Measurements from ENCODE around the gene CA14. TPM values are rescaled to one million over a fixed set of nuclear protein-coding genes. Genes with fewer than 3 reads are reported as not detected.
A peak's percentile ranks its signal among the peaks of the same experiment; 100 is the strongest.

Gene CA14
- total RNA-seq, 2 experiments from 2014 or later, result not detected

DNA sequence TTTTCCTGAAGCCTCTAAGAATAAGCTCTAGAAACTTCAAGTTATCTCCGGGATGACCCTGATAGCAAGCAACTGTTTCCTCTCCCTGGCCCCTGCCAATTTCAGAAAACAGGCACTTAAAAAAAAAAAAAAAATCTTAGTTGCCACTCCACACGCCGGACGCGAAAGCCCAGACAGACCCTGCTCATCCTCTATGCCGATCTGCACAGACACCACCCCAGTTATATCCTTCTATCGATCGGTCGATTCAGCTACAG is 23.3 kb upstream of the CA14 start:
- no peaks in the 10 kb centered on the region for H3K9me3 ChIP-seq (ENCODE audit: control insufficient read depth in 1 of 2, insufficient read depth in 1 of 2, low read length in 2 of 2)
- H3K4me3 Mint-ChIP-seq, result no peak overlapping the region
- H3K36me3 Mint-ChIP-seq (ENCODE audit: low read depth), result peaks cover 32% of the 10 kb centered on the region
- H3K9me3 Mint-ChIP-seq, result no peaks in the 10 kb centered on the region
- peak overlapping the region; percentile 85 for H3K4me3 ChIP-seq (ENCODE audit: low read length)
- ChIA-PET POLR2A (interaction anchor here (0.6 to 6.6 kb wide), 13 partner anchors 10 to 347 kb away, joined by 3 to 44 read pairs (median 6); partner anchors contain the start of genes APH1A, CIART, OTUD7B and PLEKHO1), CTCF (interaction anchor here (1.2 to 2.8 kb wide), 2 partner anchors 10 to 22 kb away, joined by 3 to 8 read pairs; no protein-coding TSS in a partner anchor)
- ATAC-seq (ENCODE audit: poor library complexity), result no peak
- peaks cover 25% of the 10 kb centered on the region for H3K4me1 ChIP-seq (ENCODE audit: insufficient read depth, low read length)
- H3K27ac Mint-ChIP-seq, result no peak overlapping the region
- DNase-seq, result no peak
- H3K27me3 ChIP-seq (ENCODE audit: control insufficient read depth in 1 of 2, insufficient read depth in 2 of 2, low read length in 2 of 2), result no peaks in the 10 kb centered on the region
- peaks cover 16% of the 10 kb centered on the region for H3K4me1 Mint-ChIP-seq (ENCODE audit: low read depth)
- TF ChIP-seq, protein P1, sequence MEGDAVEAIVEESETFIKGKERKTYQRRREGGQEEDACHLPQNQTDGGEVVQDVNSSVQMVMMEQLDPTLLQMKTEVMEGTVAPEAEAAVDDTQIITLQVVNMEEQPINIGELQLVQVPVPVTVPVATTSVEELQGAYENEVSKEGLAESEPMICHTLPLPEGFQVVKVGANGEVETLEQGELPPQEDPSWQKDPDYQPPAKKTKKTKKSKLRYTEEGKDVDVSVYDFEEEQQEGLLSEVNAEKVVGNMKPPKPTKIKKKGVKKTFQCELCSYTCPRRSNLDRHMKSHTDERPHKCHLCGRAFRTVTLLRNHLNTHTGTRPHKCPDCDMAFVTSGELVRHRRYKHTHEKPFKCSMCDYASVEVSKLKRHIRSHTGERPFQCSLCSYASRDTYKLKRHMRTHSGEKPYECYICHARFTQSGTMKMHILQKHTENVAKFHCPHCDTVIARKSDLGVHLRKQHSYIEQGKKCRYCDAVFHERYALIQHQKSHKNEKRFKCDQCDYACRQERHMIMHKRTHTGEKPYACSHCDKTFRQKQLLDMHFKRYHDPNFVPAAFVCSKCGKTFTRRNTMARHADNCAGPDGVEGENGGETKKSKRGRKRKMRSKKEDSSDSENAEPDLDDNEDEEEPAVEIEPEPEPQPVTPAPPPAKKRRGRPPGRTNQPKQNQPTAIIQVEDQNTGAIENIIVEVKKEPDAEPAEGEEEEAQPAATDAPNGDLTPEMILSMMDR (IDR thresholded peaks at IDR 0.05), result no peak
- peaks cover 10% of the 10 kb centered on the region for H3K36me3 ChIP-seq (ENCODE audit: insufficient read depth, low read length)
- H3K27ac ChIP-seq (ENCODE audit: low read depth in 1 of 2, low read length in 2 of 2), result peak overlapping the region; percentile 96 to 99
- intact Hi-C loops (cut with DNase I, micrococcal nuclease), result loop anchor here in 1 of 2 experiments (1.0 kb wide), 1 partner anchor 21 kb away; no protein-coding TSS in a partner anchor
- H3K27me3 Mint-ChIP-seq, result no peaks in the 10 kb centered on the region

DNA sequence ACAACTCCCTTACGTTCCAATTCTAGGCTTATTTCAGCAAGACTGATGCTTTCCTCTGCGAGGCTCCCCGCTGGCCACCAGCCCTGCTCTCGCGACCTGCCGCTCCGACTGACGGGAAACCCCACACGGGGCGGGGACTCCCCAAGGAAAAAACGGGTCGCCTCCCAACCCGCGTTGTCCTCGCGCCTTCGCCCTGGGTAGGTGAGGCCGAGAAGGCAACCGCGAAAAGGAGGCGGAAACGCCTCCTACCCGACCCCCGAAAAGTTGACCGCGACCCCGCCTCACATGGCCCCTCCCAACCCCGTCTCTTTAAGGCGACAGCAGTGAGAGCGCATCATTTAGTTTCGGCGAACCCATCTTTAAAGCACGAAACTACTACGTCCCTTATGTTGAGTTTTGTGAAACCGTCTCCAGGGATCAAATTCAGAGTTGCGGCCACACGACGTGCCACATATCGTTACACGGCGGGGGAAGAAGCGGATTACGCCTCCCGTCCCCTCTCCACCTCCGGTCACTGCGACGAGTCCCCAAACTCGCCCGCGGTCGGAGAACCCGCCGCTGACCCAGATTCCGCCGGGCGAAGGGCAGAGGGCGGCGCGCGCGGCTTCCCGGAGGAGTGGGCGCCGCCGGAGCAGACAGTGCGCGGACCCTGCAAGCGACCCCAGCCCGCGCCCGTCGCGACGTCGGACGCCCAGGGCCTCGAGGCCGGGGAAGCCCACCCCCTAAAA is 22.8 kb upstream of the CA14 start:
- Histone ChIP-seq H3K9me3 (ENCODE audit: control insufficient read depth in 1 of 2, insufficient read depth in 1 of 2, low read length in 2 of 2) (no peaks in the 10 kb centered on the region), H3K27ac (ENCODE audit: low read depth in 1 of 2, low read length in 2 of 2) (peak overlapping the region; percentile 96 to 99), H3K4me3 (ENCODE audit: low read length) (peak overlapping the region; percentile 85), H3K36me3 (ENCODE audit: insufficient read depth, low read length) (peaks cover 10% of the 10 kb centered on the region), H3K27me3 (ENCODE audit: control insufficient read depth in 1 of 2, insufficient read depth in 2 of 2, low read length in 2 of 2) (no peaks in the 10 kb centered on the region), H3K4me1 (ENCODE audit: insufficient read depth, low read length) (peaks cover 25% of the 10 kb centered on the region)
- no peaks in the 10 kb centered on the region for H3K27me3 Mint-ChIP-seq
- H3K4me3 Mint-ChIP-seq, result no peak overlapping the region
- H3K4me1 Mint-ChIP-seq (ENCODE audit: low read depth), result peaks cover 16% of the 10 kb centered on the region
- intact Hi-C loops (cut with DNase I, micrococcal nuclease), result loop anchor here (1.0 to 5.0 kb wide), 3 partner anchors 21 to 128 kb away; partner anchors contain the start of genes CIART (in 2 of the 2) and RPRD2 (in 1 of the 2)
- TF ChIP-seq, protein P1 (IDR thresholded peaks at IDR 0.05), result no peak
- H3K9me3 Mint-ChIP-seq, result no peaks in the 10 kb centered on the region
- ChIA-PET CTCF (interaction anchor here (2.8 kb wide), 1 partner anchor 21 kb away, joined by 8 read pairs; no protein-coding TSS in a partner anchor), POLR2A (interaction anchor here (0.6 to 6.6 kb wide), 20 partner anchors 11 to 462 kb away, joined by 3 to 44 read pairs (median 5); partner anchors contain the start of genes APH1A, GOLPH3L, PLEKHO1 and RPRD2)
- H3K27ac Mint-ChIP-seq, result no peak overlapping the region
- ATAC-seq (ENCODE audit: poor library complexity) (peak; percentile 31), DNase-seq (peak; percentile 69 to 96 (median 79))
- H3K36me3 Mint-ChIP-seq (ENCODE audit: low read depth), result peaks cover 31% of the 10 kb centered on the region

DNA sequence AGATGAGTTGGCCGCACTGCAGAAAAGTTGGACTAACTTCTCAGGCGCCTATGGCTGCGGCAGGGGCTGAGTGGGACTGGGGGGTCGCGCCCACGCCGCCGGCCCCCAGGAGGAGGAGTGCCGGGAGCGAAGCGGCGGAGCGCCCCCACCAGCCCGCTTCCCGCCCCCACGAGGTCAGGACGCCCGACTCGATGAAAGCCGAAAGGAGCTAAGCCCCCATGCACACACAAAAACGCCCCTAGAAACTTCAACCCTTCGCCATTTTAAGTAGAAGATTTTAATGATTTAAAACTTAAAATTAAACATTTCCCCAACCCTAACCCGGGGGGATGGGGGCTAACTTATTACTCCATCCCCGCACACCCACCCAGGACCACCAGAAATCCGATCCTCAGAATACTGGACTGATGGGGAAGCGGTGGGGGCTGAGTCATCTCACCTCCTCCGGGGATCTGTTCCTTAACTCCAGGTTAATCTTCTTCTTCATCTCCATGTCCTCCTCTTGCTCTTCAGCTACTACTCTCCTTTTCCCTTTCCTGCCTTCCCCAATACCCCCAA is 22.2 kb upstream of the CA14 start:
- peaks cover 6% of the 10 kb centered on the region for H3K36me3 ChIP-seq (ENCODE audit: insufficient read depth, low read length)
- peaks cover 25% of the 10 kb centered on the region for H3K4me1 ChIP-seq (ENCODE audit: insufficient read depth, low read length)
- ATAC-seq (ENCODE audit: poor library complexity), result peak; percentile 0
- Mint-ChIP-seq H3K36me3 (ENCODE audit: low read depth) (peaks cover 26% of the 10 kb centered on the region), H3K9me3 (no peaks in the 10 kb centered on the region), H3K27me3 (no peaks in the 10 kb centered on the region), H3K27ac (no peak overlapping the region), H3K4me1 (ENCODE audit: low read depth) (peaks cover 16% of the 10 kb centered on the region), H3K4me3 (no peak overlapping the region)
- H3K27ac ChIP-seq (ENCODE audit: low read depth in 1 of 2, low read length in 2 of 2), result peak overlapping the region; percentile 96 to 99
- TF ChIP-seq, protein P1 (IDR thresholded peaks at IDR 0.05), result no peak
- DNase-seq, result peak in 12 of 14 experiments; percentile 8 to 62 (median 28)
- intact Hi-C loops (cut with DNase I, micrococcal nuclease), result loop anchor here (5.0 kb wide), 2 partner anchors 47 to 127 kb away; partner anchors contain the start of genes CIART (in 2 of the 2) and RPRD2 (in 1 of the 2)
- ChIA-PET CTCF (no interaction called here), POLR2A (interaction anchor here (0.6 to 6.6 kb wide), 22 partner anchors 15 to 930 kb away, joined by 3 to 44 read pairs (median 4); partner anchors contain the start of genes APH1A, ENSA, GOLPH3L and LYSMD1)
- H3K4me3 ChIP-seq (ENCODE audit: low read length), result peak overlapping the region; percentile 85
- no peaks in the 10 kb centered on the region for H3K9me3 ChIP-seq (ENCODE audit: control insufficient read depth in 1 of 2, insufficient read depth in 1 of 2, low read length in 2 of 2)
- H3K27me3 ChIP-seq (ENCODE audit: control insufficient read depth in 1 of 2, insufficient read depth in 2 of 2, low read length in 2 of 2), result no peaks in the 10 kb centered on the region

Measured in CD4-positive, alpha-beta T cell (primary cell).